ENCODE data around the gene RAB5B.

The RAB5B gene, protein sequence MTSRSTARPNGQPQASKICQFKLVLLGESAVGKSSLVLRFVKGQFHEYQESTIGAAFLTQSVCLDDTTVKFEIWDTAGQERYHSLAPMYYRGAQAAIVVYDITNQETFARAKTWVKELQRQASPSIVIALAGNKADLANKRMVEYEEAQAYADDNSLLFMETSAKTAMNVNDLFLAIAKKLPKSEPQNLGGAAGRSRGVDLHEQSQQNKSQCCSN

GRCh38 chr12:55973599-55974307, at the start of gene RAB5B:
TSS of gene RAB5B (plus strand) at chr12:55974078. CDS start at chr12:55986961, 12,883 bp downstream.
- DNase-seq = peak; percentile 98

DNA sequence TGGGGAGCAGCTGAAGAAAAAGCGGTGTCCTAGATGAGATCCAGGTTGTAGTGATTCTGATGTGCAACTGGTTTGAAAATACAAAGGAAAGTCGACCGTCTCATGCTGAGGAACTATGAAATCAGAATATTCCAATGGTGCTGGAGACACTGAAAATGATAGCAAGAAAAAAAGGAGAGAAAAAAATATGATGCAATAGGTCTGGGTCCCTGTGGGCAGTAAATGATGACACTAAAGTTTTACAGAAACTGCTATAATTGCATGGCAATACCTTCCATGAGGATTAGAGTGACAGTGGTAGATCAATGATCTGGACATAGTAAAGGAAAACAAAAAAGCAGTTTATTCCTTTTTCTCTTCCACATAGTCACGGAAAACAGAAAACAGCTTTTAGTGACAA, 48.5 kb upstream of the RAB5B start:
- DNase-seq = no peak

DNA sequence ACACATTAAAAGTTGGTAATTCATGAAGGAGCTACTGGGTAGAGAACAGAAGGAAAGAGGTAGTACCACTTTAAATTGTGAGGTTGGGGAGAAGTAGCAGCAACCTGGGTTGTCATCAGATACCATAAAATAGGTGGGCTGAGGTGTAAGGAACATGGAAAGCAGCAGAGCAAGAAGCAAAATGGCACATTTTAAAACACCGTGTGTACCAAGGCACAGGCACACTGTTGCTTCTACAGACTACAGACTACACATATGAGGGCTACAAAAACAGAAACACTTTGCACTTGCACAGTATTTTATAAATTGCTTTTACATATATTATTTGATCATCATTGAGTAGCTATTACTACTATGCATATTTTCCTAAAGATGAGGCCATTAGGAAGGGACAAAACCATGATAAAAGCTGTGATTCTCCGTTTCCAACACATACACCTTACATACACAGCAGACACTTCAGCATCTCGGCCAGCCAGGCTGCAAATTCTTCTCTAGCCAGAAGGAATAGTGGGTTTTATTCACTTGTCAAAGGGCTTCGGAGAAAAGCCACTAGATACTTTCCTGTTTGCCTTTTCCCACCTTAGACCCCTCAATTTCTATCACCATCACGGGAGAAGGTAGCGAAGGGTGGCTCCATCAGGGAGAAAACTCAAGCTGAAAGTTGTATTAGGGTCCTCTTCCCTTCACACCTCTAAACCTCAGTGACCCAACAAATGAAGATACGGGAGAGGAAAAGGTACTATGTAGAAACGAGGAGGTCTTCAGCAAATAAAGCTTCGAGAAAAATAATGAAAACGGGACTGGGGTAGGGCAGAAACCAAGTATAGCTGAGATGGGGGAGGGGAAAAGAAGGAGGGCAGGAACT, 47.8 kb upstream of the RAB5B start:
- DNase-seq = no peak

GRCh38 chr12:55926738-55927587, 46.9 kb upstream of the RAB5B start:
- DNase-seq = peak; percentile 89

DNA sequence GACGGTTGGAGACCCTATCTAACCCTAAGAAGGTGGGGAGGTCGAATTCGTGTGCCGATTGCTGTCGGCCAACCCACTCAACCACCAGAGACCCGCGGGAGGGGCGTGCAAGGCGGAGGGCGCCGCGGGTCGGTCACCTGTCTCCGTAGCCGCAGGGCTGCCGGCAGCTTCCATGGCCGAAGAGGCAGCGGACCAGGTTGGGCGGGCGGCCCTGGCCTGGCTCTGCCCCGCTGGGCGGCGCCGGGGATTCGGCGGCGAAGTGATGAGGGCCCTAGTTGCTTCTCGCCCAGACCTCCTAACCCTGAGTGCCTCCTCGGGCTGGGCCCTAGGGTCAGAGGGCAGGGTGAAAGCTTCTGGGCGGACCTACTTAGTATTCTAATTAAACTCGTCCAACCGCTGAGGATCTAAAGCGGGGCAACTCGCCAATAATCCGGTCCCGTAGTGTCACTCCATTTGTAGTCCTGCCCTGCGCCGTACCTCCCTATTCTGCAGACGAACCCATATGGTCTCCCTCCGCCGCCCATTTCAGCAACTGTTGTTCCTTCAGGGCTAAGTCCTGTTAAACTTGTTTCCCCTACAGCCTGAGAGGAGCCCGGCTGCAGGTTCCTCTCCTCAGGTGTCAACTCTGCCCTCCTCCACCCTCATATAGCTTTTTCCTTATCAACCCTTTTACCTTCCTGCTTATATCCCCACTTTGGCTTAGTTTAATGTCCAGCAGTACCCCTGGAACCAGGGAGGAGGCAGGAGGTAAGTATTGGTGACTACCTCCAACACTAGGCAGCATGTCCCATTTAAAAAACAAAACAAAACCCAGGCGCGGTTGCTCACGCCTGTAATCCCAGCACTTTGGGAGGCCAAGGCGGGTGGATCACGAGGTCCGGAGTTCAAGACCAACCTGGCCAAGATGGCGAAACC, 46.0 kb upstream of the RAB5B start, which contains the start of gene PYM1:
Gene PYM1, minus strand, starts transcription at position 307 of the 915 bp plus-strand sequence. Its CDS starts 133 bp downstream, at position 174.
- DNase-seq = peak; percentile 70

DNA sequence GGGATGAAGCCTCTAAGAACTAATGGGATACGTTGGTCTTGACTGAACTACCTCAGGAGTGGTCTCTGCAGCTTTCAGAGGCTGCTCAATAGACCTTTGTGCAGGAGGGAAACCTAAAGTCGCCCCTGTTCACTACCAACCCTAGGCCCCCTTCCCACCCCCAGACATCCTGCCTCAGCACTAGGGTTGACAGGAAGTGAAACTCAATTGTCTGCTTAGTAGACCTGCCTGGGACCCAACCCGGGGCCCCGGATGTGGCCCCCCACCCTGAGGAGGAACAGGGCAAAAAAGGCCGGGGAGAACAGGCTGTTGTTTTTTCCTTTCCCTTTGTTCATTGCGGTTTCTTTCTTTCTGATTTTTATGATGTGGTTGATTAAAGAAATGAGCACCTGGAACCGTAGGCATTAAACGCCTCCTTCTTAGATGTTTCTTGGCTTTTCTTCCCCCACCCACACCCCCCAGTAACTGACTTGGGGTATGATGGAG, 44.5 kb upstream of the RAB5B start:
- peak; percentile 90 for DNase-seq

GRCh38 chr12:55930771-55931316, 43.0 kb upstream of the RAB5B start, which contains the start of gene DGKA:
TSS of gene DGKA (plus strand) at chr12:55931162. CDS start at chr12:55936504, 5,342 bp downstream.
- DNase-seq = peak; percentile 77

DNA sequence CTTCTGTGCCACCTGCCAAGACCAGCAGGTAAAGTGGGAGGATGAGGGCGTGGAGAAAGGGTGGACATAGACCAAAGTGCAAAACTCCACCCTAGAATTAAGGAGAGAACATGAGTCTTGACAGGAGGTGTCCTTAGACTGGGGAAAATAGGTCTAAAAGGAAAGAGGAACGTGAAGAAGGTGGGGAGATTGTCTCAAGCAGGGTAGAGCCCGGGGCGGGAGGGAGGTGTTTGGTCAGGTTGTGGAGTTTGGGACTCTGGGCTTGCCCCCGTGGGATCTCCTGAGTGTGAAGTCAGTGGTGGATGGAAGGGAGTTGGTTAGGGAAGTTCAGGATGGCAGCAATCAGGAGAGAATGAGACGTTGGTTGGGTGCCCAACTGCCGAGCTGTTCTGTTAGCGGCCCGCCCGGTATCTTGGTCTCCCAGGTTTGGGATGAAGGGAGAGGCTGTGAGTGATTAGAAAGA, 42.5 kb upstream of the RAB5B start:
- no peak for DNase-seq

DNA sequence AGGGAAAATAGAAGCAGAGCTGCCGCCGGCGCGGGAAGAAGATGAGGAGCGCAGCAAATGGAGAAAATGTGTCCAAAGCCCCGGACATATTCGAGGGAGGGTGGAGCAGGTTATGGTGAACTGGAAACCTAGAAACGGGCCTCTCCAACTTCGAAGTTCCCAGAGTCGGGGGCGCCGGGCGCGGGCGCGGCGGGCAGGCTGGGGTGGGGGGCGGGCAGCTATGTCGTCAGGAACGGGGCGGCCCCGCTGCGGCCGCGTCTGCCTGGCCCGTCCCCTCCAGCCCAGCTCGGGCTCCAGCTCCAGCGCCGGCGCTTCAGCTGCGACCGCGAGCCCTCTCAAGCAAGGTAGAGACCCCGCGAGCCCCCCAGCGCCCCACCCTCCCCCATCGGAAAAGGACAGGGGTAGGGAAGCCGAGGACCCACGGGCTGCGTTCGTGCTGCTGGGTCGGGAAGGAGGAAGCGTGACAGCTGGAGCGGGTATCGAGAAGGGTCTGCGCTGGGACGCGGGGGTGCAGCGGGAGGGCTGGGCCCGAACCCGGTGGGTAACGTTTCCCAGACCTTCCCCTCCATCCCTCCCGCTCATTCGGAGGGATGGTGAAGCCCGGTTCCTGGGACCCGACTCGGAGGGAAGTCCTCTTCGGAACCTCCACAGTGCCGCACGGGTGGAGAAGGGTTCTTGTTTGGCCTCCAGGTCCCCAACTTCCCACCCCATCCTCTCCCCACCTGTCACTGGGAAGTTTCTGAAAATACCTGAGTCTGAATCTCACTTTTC, 41.9 kb upstream of the RAB5B start:
- DNase-seq = peak; percentile 18

DNA sequence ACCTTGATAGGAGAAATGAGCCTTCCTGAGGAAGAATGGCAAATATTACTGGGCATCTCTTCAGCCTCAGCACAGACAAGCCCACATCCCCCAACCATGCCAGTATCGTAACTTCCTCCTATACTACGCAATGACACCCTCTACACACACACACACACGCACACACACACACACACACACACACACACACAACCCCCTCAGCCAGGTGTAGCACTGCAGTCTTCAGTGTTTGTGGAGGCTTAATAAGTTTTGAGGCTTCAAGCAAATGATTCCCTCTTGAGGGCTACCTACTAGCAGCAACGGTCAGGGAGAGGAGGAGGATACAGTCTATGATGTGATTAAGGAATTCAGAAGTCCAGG, 41.3 kb upstream of the RAB5B start:
- DNase-seq = peak; percentile 51

DNA sequence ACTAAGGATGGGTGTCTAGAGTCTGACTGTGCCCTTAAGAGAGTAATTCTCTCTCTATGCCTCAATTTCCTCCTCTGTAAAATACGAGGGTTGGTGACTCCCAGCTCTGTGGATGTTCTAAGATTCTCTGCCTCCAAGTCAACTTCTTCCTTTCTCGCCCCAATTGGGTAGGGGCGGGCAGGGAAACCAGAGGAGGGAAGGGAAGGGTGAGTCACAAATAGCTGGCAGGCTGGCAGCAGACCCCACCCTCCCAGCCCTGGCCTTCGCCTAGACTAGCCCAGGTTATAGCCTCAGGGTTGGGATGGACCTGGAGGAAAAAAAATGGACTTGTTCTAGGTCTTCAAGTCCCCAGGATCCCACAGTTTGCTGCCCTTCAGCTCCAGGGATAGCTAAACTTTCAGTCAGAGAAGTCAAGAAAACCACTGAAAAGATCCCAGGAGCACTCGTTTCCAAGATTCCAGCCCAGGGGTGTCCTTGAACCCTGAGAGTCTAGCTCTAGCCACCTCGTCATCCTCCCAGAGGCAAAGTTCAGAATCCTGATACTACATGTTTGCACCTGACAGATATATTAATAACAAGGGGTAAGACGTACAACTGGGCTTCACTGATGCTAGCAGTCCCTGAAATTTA, 40.6 kb upstream of the RAB5B start:
- no peak for DNase-seq

- no peak for DNase-seq
Measured at GRCh38 chr12:55933799-55934742, 39.8 kb upstream of the RAB5B start.

- DNase-seq = no peak
Measured at GRCh38 chr12:55934773-55935172, 39.1 kb upstream of the RAB5B start.

DNA sequence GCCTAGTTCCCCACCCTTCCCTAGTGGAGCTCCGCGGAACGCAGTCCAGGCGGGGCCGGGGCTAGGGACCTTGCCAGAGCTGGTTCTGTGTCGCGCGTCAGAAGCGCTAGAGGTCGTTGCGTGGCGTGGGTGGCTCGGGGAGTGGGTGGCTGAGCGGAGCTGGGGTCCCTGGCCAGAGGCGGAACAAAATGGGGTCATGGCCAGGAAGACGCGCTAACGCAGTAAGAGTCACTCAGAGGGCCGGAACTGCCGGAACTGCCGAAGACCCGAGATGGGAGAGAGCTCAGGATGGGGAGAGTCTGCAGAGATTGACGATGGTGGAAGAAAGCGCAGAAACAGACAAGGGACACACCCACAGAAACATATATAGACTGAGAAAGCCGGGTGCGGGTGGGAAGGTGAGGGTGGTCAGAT, 38.1 kb upstream of the RAB5B start:
- peak; percentile 14 for DNase-seq

DNA sequence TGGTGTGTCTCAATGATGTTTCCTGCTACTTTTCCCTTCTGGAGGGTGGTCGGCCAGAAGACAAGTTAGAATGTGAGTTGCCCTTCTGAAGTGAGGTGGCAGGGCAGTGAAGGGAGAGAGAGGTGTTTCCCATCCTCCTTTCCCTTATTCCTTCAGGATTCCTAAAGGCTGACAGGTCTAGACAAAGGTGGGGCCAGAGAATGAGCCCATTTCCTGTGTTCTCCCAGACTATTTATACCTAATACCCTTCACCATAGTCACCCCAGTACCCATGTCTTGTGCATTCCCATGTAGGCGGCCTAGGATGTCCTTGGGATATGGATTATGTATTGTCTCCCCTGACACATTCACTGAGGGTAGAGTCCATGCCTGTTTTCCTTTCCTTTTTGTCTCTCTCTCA, 35.9 kb upstream of the RAB5B start:
- DNase-seq = no peak

DNA sequence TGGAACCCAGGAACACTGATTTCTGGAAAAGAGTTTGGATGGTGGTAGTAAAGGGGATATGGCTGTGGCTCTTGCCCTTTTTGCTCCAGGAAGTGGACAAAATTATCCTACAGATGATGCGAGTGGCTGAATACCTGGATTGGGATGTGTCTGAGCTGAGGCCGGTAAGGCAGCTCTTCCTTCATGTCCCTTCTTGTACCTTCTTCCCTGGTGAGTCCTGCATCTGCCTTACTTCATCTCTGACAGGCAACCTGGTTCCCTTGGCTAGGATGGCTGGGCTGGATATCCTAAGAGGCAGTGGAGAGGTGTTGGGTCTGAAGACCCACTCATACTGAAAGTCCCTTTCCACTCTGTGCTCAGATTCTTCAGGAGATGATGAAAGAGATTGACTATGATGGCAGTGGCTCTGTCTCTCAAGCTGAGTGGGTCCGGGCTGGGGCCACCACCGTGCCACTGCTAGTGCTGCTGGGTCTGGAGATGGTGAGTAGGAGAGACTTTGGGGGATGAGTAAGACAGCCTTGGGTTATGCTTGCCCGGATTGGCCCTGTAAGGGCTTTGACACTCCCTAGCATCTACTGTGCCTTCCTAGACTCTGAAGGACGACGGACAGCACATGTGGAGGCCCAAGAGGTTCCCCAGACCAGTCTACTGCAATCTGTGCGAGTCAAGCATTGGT, 34.9 kb upstream of the RAB5B start:
- DNase-seq = no peak

DNA sequence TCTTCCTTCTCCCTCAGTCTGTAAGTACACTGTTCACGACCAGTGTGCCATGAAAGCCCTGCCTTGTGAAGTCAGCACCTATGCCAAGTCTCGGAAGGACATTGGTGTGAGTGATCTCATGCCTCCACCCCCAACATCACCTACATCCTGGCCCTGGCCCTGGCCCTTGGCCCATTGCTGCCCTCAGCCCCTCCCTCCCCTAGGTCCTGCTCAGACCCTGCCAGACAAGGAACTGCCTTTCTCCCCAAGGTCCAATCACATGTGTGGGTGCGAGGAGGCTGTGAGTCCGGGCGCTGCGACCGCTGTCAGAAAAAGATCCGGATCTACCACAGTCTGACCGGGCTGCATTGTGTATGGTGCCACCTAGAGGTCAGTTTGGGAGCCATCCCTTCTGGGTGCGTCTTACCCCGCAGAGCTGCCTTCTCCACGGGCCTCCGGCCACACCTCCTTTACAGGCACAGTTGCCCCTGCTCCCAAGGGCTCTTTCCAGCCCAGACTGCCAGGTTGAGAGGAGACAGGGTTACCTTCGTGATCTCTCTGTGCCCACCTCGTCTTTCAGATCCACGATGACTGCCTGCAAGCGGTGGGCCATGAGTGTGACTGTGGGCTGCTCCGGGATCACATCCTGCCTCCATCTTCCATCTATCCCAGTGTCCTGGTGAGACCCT, 33.7 kb upstream of the RAB5B start:
- peak; percentile 71 for DNase-seq
